Upper lobe of left lung (tissue), 6 donors: Measurements from ENCODE around the gene DPYD. TPM values are rescaled to one million over a fixed set of nuclear protein-coding genes. Genes with fewer than 3 reads are reported as not detected.

Experiments used
- ATAC-seq, 2 donors: fragments of 200-7000 bp; cut with Tn5 transposase; one replicate each; pipeline ENCODE4 v1.9.1; 2022; ENCODE audit warnings: mild to moderate bottlenecking in 2 of 2, moderate library complexity in 2 of 2; ENCODE audit not compliant: low FRiP score in 2 of 2
- DNase-seq, 2 donors: peaks; one replicate each; pipeline ENCODE4 v3.0.0-alpha.2; 2019 to 2020
- H3K27ac ChIP-seq, 4 donors: fragments of 200-600 bp; sonication (generic); one replicate each; pipeline ENCODE4 v1.5.1; 2016 to 2019
- H3K27me3 ChIP-seq, 4 donors: fragments of 200-600 bp; sonication (generic); one replicate each; pipeline ENCODE4 v1.5.1; 2017 to 2019
- H3K36me3 ChIP-seq, 4 donors: fragments of 200-600 bp; sonication (generic); one replicate each; pipeline ENCODE4 v1.5.1; 2016 to 2019
- H3K4me1 ChIP-seq, 4 donors: fragments of 200-600 bp; sonication (generic); one replicate each; pipeline ENCODE4 v1.5.1; 2018 to 2019
- H3K4me3 ChIP-seq, 4 donors: fragments of 200-600 bp; sonication (generic); one replicate each; pipeline ENCODE4 v1.5.1; 2017 to 2019; ENCODE audit warnings: mild to moderate bottlenecking in 2 of 4, moderate library complexity in 1 of 4
- H3K9me3 ChIP-seq, 4 donors: fragments of 200-600 bp; sonication (generic); one replicate each; pipeline ENCODE4 v1.5.1; 2018 to 2019
- CTCF ChIP-seq, 6 experiments: fragments of 450-650 bp in 4 of 6; fragments of 200-600 bp in 2 of 6; sonication (generic) in 2 of 6; IDR thresholded peaks; one replicate each; pipeline ENCODE4 v1.5.1; 2016 to 2019; ENCODE audit warnings: antibody characterized with exemption in 6 of 6
- EP300 ChIP-seq, 4 donors: sonication (generic); formaldehyde crosslinking; IDR thresholded peaks; one replicate each; pipeline ENCODE4 v1.5.1; 2017; ENCODE audit warnings: antibody characterized with exemption in 4 of 4, control low read depth in 2 of 4
- POLR2A ChIP-seq, 4 donors: fragments of 450-650 bp; IDR thresholded peaks; one replicate each; pipeline ENCODE4 v1.5.1; 2016 to 2017; ENCODE audit warnings: antibody characterized with exemption in 4 of 4, mild to moderate bottlenecking in 2 of 4
- POLR2AphosphoS5 ChIP-seq, 2 donors: sonication (generic); formaldehyde crosslinking; IDR thresholded peaks; one replicate each; pipeline ENCODE4 v1.5.1; 2017; ENCODE audit warnings: antibody characterized with exemption in 2 of 2
- WGBS, 2 donors: methylation state at CpG; one replicate each; pipeline ENCODE4 v1.1.5; 2017 to 2018; 5-methylcytosine and 5-hydroxymethylcytosine counted together
- total RNA-seq, 6 donors: library from RNA; depleted of rRNA in 4 of 6; stranded (reverse); fragments of >200 nt in 4 of 6; gene quantifications; one replicate each; pipeline versions ENCODE4 v1.1.0 to v1.2.1, GENCODE V29; 2016 to 2021
- donor health status: DM: no; HTN: no; CAD: no; lungs with moderate emphysema.
- donor health status: DM: no; HTN: yes; CAD: no; lungs with severe emphysema.

Gene DPYD
- total RNA-seq, 6 donors from 2014 or later: 60.9 to 106 (median 79.7) TPM

DNA sequence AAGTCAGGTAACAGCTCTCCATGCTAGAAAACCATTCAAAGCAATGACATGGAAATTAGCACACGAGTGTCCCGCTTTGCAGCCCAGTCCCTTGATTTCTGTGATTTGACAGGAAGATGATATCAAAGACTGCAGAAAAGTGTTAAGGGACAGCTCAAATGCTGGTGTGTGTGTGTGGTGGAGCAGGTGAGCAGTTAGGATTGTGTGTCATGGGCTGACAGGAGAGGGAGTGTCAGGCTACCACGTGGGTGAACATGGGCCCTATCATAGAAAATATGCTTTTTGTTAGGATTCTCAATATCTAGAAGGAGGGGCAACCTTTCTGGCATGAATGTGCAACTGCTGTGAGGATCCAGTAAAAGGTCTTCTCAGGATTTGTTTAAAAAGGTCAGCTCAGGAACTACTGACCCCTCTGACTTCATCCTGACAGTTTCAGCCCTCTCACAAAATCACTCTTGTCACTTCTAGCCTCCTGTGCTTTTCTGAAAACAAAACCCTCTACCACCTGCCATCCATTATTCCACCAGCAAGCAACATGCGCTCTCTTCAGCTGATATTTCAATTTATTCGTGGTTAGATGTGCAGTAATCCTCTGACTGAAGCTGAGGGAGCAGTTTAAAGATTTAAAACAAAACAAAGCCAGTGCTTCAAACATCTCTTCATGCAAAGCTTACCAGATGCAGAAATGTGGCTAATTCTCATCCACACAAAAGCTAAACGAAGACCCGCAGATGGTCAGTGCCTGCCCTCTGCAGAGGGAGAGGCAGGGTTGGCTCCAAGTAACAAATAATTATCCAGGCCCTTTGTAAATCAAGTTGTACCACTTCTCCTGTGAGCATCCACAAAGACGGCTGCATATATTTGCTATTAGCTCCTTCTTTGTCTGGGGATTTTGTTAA, 801.3 kb downstream of the DPYD start:
- DNase-seq: no peak
- Histone ChIP-seq H3K9me3 (no peaks in the 10 kb centered on the region), H3K4me3 (no peak overlapping the region), H3K27me3 (no peaks in the 10 kb centered on the region), H3K4me1 (no peaks in the 10 kb centered on the region), H3K36me3 (peaks cover 0 to 4% (median 0%) of the 10 kb centered on the region in 4 donors), H3K27ac (no peak overlapping the region)
- ATAC-seq: no peak
- TF ChIP-seq POLR2A (IDR thresholded peaks at IDR 0.05): no peak
- 89 to 90% methylated on average over 8 of the region's 8 CpGs for WGBS, 2 donors

DNA sequence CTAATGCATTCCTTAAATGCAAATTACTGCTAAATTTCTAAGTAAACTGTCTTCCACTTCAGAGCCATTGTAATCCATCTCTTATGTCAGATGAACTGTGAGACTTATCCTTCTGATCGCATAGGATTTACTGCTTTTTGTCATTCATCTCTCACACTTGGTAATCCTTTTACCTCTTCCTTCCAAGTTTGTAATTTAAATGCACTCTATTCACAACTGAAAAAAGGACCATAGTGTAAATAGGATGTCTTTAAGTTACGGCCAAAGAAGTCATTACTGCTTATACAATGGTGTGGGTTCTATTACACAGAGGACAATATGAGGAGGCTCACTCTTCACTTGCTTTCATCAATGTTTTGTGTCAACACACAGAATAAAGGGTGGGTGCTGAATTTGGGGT, 806.0 kb downstream of the DPYD start:
- no peak overlapping the region for H3K27ac ChIP-seq
- WGBS, 2 donors: 91 to 96% methylated on average over 2 of the region's 2 CpGs

DNA sequence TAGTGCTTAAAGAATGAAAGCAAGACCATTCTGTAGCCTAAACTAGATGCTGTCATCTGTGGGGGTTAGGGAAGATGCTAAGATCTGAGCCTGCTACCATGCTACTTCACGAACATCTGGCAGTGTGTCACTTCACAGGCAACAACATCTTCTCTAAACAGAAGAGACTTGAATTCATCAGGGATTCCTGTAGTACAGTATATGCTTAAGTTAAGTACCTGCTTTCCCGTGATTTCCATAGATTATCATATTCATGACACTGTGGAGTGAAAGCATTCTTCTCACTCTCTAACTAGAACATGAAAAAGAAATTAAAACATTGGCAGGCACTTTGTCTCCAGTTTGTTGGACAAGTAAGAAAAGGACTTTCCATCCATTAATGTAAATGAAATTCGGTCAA, 808.4 kb downstream of the DPYD start:
- DNase-seq (no peak), ATAC-seq (no peak)
- Histone ChIP-seq H3K4me3 (no peak overlapping the region), H3K27me3 (no peaks in the 10 kb centered on the region), H3K36me3 (peaks cover 0 to 4% (median 0%) of the 10 kb centered on the region in 4 donors), H3K27ac (no peak overlapping the region), H3K9me3 (no peaks in the 10 kb centered on the region), H3K4me1 (no peaks in the 10 kb centered on the region)
- TF ChIP-seq CTCF (IDR thresholded peaks at IDR 0.05) (no peak), POLR2AphosphoS5 (IDR thresholded peaks at IDR 0.05) (no peak), EP300 (IDR thresholded peaks at IDR 0.05) (no peak), POLR2A (IDR thresholded peaks at IDR 0.05) (no peak)
- WGBS, 2 donors: 86 to 92% methylated on average over 3 of the region's 3 CpGs

More for the DNA sequence above, 806.0 kb downstream of the DPYD start:
- no peak for ATAC-seq
- Histone ChIP-seq H3K9me3 (no peaks in the 10 kb centered on the region), H3K4me3 (no peak overlapping the region), H3K36me3 (peaks cover 0 to 4% (median 0%) of the 10 kb centered on the region in 4 donors), H3K27me3 (no peaks in the 10 kb centered on the region), H3K4me1 (no peaks in the 10 kb centered on the region)
- DNase-seq: no peak
- TF ChIP-seq EP300 (IDR thresholded peaks at IDR 0.05): no peak
- TF ChIP-seq POLR2A (IDR thresholded peaks at IDR 0.05): no peak

DNA sequence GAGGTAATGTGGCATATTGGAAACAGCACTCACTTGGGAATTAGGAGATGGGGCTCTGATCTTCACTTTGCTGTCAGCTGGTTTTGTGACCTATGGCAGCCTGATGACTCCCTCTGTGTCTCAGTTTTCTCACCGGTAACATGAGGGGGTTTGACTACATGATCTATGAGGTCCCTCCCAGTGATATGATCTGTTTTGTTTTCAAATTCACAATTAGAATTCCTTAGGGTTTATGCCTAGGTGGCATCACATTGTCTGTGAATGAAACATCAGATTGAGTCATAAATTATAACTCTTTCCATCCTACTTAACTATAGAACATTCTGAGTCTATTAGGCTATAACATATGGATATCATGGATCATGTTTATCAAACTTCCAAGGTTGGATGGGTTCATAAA, 812.7 kb downstream of the DPYD start:
- H3K27ac ChIP-seq: no peak overlapping the region
- ATAC-seq: no peak
- no peaks in the 10 kb centered on the region for H3K36me3 ChIP-seq
- TF ChIP-seq CTCF (IDR thresholded peaks at IDR 0.05): no peak
- no peak for TF ChIP-seq EP300 (IDR thresholded peaks at IDR 0.05)
- no peak for TF ChIP-seq POLR2AphosphoS5 (IDR thresholded peaks at IDR 0.05)
- no peak for TF ChIP-seq POLR2A (IDR thresholded peaks at IDR 0.05)
- H3K27me3 ChIP-seq: no peaks in the 10 kb centered on the region
- no peak overlapping the region for H3K4me3 ChIP-seq
- 69 to 78% methylated on average over 1 of the region's 1 CpG for WGBS, 2 donors
- no peaks in the 10 kb centered on the region for H3K9me3 ChIP-seq
- H3K4me1 ChIP-seq: no peaks in the 10 kb centered on the region
- DNase-seq: no peak

DNA sequence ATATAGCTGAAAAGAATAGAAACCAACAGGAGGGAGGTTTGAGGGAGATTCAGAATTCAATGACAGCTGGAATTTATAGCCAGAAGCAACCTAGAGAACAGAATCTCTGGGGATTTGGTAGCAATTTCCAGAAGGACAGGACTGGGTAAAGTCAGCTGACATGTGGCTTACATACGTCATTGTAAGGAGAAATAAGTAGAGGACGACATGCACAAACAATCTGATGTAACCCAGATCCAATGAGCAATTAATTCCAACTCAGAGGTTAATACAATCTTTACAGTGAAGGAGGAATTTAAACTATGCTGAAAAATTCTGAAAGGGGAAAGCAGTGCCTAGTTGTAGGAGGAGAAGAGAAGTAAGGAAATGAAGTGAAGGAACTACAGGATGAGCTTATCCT, 815.3 kb downstream of the DPYD start:
- WGBS, 2 donors: 84 to 96% methylated on average over 2 of the region's 2 CpGs
- Histone ChIP-seq H3K36me3 (no peaks in the 10 kb centered on the region), H3K27me3 (no peaks in the 10 kb centered on the region), H3K4me1 (no peaks in the 10 kb centered on the region), H3K27ac (no peak overlapping the region), H3K4me3 (no peak overlapping the region), H3K9me3 (no peaks in the 10 kb centered on the region)
- no peak for TF ChIP-seq POLR2A (IDR thresholded peaks at IDR 0.05)
- no peak for TF ChIP-seq CTCF (IDR thresholded peaks at IDR 0.05)
- TF ChIP-seq POLR2AphosphoS5 (IDR thresholded peaks at IDR 0.05): no peak
- TF ChIP-seq EP300 (IDR thresholded peaks at IDR 0.05): no peak
- DNase-seq: no peak
- ATAC-seq: no peak

- WGBS, 2 donors: 90 to 98% methylated on average over 2 of the region's 2 CpGs
- Histone ChIP-seq H3K36me3 (peaks cover 0 to 22% (median 7%) of the 10 kb centered on the region in 4 donors), H3K27me3 (no peaks in the 10 kb centered on the region), H3K9me3 (no peaks in the 10 kb centered on the region), H3K4me3 (no peak overlapping the region), H3K4me1 (no peaks in the 10 kb centered on the region), H3K27ac (no peak overlapping the region)
- no peak for ATAC-seq
- no peak for DNase-seq
- TF ChIP-seq CTCF (IDR thresholded peaks at IDR 0.05) (no peak), EP300 (IDR thresholded peaks at IDR 0.05) (no peak), POLR2AphosphoS5 (IDR thresholded peaks at IDR 0.05) (no peak), POLR2A (IDR thresholded peaks at IDR 0.05) (no peak)
Observed at GRCh38 chr1:97101509-97101908, 819.3 kb downstream of the DPYD start.
